CD4-positive, alpha-beta T cell treated with Interleukin-1 beta for 1 hour (primary cell): Measurements from ENCODE around the gene SLC25A41.

Experiments
- DNase-seq, 2 donors: peaks; one replicate each; pipeline ENCODE4 v3.0.0-alpha.2; 2020 to 2022

The SLC25A41 gene

GRCh38 chr19:6433663-6434062 lies at the start of gene SLC25A41:
Gene SLC25A41 (minus strand): TSS chr19:6433763. CDS start chr19:6433693, 70 bp downstream.
- DNase-seq = no peak

GRCh38 chr19:6483235-6483634 lies 49.7 kb upstream of the SLC25A41 start:
- DNase-seq = no peak

- no peak for DNase-seq
Measured at GRCh38 chr19:6482343-6482686, 48.8 kb upstream of the SLC25A41 start.

- peak; percentile 78 to 81 for DNase-seq
Measured at GRCh38 chr19:6481541-6482342, 48.2 kb upstream of the SLC25A41 start, which contains the start of gene DENND1C. Gene DENND1C (minus strand): TSS chr19:6481787. CDS start chr19:6481695, 92 bp downstream.

- peak; percentile 23 to 30 for DNase-seq
Measured at GRCh38 chr19:6480848-6481415, 47.4 kb upstream of the SLC25A41 start.

DNA sequence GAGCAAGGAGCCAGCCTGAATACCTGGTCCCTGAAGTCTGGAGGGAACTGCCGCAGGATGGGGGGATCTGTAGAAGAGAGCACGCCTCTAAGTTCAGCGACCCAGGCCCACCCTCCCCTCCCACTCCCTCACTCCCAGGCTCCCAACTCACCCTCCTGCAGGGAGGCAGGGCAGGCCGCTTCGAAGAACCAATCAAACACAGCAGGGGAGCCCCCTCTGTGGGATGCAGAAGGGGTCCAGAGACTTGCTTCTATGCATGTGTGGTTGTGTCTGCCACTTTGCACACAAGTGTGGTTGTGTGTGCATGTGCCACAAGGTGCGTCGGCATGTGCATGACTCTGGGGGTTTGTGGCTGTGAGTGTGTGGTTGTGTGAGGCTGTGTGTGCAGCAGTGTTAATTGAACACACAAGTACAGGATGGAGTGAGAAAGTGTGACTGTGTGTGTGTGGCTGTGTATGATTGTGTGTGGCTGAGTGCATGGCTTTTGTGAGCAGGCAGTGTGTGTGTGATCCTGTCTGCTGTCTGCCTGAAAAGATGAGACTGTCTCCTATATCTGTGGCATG lies 46.4 kb upstream of the SLC25A41 start:
- no peak for DNase-seq

GRCh38 chr19:6478815-6479214 lies 45.3 kb upstream of the SLC25A41 start:
- DNase-seq = no peak

- no peak for DNase-seq
Measured at GRCh38 chr19:6476896-6477431, 43.4 kb upstream of the SLC25A41 start.

GRCh38 chr19:6476155-6476895 lies 42.8 kb upstream of the SLC25A41 start:
- DNase-seq = peak; percentile 54 to 72

DNA sequence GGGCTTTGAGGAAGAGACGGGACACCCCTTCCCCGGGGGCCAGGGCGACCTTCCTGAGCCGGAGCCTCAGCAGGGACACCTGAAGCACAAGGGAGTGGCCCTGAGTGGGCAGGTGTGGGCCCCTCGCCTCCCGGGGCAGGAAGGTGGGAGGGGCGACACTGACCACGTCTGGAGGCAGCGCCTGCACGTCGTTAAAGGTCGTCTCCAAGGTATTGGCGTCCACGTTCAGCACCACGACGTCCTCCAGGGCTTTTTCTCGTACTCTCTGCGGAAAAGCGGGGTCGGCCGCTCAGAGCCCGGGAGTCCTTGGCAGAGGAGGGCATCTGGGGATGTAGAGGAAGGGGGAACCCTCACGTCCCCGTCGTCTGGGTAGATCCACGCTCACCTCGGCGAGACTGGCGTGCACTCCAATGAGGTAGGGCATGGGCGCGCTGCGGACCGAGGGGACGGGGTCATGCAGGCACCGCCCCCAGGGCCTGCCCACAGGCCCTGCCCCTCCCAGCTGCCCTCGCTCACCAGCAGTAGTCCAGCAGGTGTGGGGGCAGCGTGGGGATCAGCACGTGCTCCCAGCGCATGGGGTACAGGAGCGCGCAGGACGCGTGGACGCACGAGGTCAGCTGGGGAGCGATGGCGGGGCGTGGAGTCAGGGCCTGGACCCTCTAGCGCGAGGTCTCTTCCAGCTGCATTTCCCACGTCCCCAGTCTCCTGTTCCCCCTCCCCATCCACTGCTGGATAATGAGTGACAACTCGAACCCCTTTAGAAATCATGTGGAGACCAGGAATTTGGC lies 42.0 kb upstream of the SLC25A41 start:
- DNase-seq = no peak

- no peak for DNase-seq
Measured at GRCh38 chr19:6473647-6474046, 40.1 kb upstream of the SLC25A41 start.

- DNase-seq = no peak
Measured at GRCh38 chr19:6472713-6473112, 39.1 kb upstream of the SLC25A41 start.

DNA sequence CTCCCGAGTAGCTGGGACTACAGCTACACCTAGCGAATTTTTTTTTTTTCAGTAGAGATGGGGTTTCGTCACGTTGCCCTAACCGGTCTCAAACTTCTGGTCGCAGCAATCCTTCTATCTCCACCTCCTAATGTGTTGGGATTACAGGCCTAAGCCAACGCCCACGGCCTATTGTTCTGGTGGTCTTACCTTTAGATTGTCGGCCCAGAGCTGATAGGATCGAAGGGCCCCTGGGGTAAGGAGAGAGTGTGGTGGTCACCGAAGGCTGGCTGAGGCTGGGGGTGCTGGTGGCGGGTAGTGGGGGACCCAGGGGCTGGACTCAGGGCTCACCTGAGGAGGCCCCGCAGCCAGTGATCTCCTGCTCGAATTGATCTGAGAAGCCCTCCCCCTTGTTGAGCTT lies 37.5 kb upstream of the SLC25A41 start:
- no peak for DNase-seq

DNA sequence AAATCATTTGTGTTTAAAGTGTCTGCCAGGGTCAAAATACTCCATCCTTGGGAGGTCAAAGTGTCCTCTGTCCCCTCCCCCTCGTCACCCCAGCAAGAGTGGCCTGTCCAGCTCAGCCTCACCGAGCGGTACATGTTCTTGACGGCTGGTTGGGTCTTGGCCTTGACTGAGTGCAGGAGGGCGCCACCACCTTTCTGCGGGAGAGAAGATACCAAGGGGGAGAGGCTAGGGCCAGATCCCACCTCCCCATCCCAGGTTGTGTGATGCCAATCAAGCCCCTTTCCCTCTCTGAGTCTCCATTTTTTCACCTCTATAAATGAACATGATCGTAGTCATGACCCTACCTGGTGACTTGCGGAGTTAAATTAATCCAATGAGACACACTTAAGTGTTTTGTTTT lies 36.6 kb upstream of the SLC25A41 start:
- no peak for DNase-seq

DNA sequence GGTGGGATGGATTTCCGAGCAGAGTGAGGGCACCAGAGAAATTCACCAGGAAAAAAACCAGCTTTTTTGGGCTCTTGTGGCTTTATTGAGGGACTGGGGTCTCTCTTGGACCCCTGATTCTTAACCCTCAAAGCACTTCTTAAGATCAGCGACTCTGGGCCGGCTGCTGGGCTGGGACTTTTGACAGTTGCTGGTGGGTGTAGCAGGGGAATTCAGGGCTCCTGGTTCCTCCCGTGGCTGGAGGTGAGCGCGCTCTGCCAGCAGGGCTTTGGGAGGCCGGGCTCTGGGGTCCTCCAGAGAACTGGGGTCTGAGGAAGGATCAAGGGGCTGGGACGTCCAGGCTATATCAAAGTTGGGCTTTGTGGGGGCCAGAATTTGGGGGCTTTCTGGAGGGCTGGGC lies 33.8 kb upstream of the SLC25A41 start:
- DNase-seq = no peak

GRCh38 chr19:6466526-6467248 lies 33.1 kb upstream of the SLC25A41 start:
- DNase-seq = no peak

DNA sequence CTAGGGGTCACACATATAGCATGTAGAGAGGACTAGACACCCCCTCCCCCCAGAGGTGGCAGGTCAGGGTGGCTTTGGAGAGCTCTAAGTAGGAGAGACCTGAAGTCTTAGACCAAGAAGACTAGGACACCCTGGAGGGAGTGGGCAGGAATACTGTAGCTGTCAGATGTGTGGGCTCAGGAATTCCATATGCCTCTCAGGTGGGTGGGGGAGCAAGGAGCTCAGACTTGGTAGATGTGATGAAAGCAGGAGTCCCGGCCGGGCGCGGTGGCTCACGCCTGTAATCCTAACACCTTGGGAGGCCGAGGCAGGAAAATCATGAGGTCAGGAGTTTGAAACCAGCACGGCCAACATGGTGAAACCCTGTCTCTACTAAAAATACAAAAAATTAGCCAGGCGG lies 32.1 kb upstream of the SLC25A41 start:
- no peak for DNase-seq

DNA sequence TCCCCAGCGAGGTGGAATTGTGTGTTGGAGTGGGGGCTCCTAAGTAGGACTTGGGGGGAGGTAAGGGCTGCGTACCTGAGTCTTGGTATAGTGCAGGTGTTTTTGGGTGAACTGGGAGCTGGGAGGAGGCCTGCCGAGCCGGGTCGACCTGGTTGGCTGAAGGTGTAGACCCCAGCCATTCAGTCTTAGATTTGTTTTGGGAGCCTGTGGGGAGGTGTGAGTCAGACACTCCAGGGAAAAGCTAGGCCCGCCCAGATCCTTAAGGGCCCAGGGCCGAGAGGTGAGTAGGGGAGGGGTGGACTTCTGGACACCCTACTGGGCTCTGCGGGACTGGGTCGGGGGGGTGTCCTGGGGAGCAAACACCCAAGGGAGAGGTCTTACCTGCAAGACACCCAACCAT lies 31.4 kb upstream of the SLC25A41 start:
- no peak for DNase-seq

DNA sequence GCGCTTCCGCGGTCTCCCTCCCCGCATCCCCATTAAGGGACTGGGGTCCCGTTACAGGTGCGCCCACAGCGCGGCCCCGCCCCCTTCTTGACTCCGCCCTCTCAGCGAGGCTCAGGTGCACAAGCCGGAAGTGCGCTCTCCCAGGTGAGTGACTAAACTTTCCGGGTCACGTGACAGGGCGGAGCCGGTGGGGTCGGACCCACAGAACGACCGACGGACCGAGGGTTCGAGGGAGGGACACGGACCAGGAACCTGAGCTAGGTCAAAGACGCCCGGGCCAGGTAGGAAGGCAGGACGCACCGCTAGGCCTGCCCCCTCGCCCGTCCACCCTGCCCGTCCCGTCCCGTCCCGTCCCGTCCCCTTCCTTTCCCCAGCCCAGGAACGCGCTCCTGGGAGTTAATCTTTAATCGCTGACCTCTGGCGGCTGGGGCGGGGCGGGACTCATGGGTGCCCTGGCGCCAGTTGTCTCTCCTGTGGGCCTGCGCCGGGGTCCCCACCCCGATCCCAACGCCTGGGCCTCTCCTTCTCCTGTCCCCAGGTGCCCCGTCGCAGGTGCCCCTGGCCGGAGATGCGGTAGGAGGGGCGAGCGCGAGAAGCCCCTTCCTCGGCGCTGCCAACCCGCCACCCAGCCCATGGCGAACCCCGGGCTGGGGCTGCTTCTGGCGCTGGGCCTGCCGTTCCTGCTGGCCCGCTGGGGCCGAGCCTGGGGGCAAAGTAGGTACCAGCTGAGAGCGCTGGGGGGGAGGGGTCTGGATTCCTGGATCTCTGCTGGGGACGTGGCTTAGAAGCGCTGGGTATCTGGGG lies 30.7 kb upstream of the SLC25A41 start, which contains the start of gene CRB3:
Gene CRB3, plus strand, starts transcription at position 202 of the 804 bp plus-strand sequence. Its CDS starts 431 bp downstream, at position 633.
- peak; percentile 64 to 65 for DNase-seq

DNA sequence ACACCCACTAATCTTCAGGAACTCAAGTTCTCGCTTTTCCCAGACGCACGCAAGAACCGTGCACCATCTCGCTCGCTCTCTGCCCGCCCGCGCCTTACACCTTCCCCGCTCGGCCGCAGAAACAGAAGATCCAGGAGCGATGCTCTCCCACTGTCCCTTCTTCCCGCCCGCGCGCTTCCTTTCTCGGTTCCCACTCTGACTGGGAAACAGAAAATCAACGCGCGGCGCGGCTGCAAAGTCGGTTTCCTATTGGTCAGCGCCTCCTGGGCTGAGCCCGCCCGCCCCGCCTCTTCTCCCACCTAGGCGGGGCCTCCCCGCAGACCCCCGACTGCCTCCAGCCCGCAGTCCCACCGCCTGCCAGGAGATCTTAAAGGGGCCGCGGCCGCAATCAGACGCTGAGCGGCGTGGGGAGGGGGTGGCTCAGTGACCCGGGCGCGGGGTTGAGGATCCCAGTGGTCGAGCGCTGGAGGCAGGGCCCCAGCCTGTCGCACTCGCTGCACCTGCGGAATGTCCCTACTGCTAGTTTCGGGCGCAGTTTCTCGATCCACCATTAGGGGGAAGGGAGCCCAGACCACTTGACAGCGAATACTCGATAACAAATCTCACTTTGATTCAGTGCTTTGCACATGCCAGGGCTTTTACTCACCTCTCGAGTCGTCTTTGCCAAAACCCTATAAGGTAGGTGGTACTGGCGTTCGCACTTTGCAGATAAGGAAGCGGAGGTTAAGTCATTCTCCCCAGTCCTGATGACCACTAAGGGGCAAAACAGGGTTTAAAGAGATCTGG lies 26.7 kb upstream of the SLC25A41 start:
- DNase-seq = peak; percentile 94 to 97
